Naive B cell (primary cell): ENCODE measurements around the gene C3orf70. TPM values are rescaled to one million over a fixed set of nuclear protein-coding genes. Genes with fewer than 3 reads are reported as not detected.
A peak's percentile ranks its signal among the peaks of the same experiment; 100 is the strongest.

Source experiments
- ATAC-seq, 2 donors: fragments of 150-1000 bp; cut with Tn5 transposase; 2 replicates each; pipeline ENCODE4 v1.10.0; 2021; ENCODE audit warnings: low read depth in 2 of 2, mild to moderate bottlenecking in 2 of 2, moderate library complexity in 2 of 2
- DNase-seq: peaks from one replicate; pipeline ENCODE4 v3.0.0; 2022
- H3K27ac Mint-ChIP-seq, 6 donors: one replicate each; pipeline ENCODE4 v1.8.0; 2020 to 2022; ENCODE audit warnings: mild to moderate bottlenecking in 6 of 6, mixed read lengths in 6 of 6, moderate library complexity in 5 of 6, inconsistent platforms in 2 of 6
- H3K27me3 Mint-ChIP-seq, 3 donors: one replicate each; pipeline ENCODE4 v1.8.0; 2021 to 2022; ENCODE audit warnings: mixed read lengths in 3 of 3, mild to moderate bottlenecking in 1 of 3
- H3K36me3 Mint-ChIP-seq, 2 donors: one replicate each; pipeline ENCODE4 v1.8.0; 2020 to 2022; ENCODE audit warnings: mixed read lengths in 2 of 2, inconsistent platforms in 1 of 2, mild to moderate bottlenecking in 1 of 2
- H3K4me1 Mint-ChIP-seq, 3 donors: one replicate each; pipeline ENCODE4 v1.8.0; 2020 to 2022; ENCODE audit warnings: mixed read lengths in 3 of 3, inconsistent platforms in 1 of 3, mild to moderate bottlenecking in 1 of 3, moderate library complexity in 1 of 3
- H3K4me3 Mint-ChIP-seq, 8 donors: one replicate each; pipeline ENCODE4 v1.8.0; 2020 to 2022; ENCODE audit warnings: mild to moderate bottlenecking in 8 of 8, mixed read lengths in 8 of 8, moderate library complexity in 8 of 8, inconsistent platforms in 2 of 8
- H3K9me3 Mint-ChIP-seq, 7 donors: one replicate each; pipeline ENCODE4 v1.8.0; 2020 to 2022; ENCODE audit warnings: mixed read lengths in 7 of 7, mild to moderate bottlenecking in 5 of 7, inconsistent platforms in 2 of 7, moderate library complexity in 1 of 7
- polyA plus RNA-seq, 6 donors: library from polyadenylated mRNA; unstranded; fragments of 300-500 nt; fragmentation: Illumina TruSeq; gene quantifications; one replicate each; pipeline ENCODE4 v1.2.3, GENCODE V29; 2021; ENCODE audit warnings: low read depth in 6 of 6

The C3orf70 gene, protein sequence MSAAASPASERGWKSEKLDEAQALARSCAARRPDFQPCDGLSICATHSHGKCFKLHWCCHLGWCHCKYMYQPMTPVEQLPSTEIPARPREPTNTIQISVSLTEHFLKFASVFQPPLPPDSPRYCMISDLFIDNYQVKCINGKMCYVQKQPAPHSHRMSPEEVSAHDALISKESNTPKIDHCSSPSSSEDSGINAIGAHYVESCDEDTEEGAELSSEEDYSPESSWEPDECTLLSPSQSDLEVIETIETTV
- polyA plus RNA-seq, result not detected

DNA sequence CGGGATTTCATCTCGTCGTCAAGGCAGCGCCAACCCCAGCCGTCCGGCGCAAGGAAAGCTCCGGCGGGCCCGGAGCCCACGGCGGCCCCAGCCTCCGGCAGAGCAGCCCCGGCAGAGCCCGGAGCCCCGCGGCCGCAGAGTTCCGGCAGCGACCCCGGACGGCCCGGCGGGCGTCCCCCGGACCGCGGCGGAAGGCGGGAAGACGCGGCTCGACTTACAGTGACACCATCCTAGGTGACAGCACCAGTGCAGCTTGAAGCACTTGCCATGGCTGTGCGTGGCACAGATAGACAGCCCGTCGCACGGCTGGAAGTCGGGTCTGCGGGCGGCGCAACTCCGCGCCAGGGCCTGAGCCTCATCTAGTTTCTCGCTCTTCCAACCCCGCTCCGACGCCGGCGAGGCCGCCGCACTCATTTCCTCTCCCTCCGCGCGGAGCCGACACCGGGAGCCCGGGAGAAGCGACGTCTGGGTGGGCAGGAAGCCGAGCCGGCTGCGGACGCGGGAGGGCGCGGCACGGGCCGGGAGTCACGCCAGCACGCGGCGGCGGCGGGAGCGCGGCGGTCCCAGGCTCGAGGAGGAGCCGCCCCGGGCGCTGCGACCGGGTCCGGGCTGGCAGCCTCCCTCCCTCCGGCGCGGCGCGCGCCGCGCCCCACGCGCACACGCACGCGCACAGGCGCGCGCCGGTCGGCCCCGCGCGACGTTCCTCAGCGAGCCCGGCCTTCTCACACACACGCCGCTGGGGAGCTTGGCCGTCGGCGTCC lies at the start of gene C3orf70:
Gene C3orf70, minus strand, starts transcription at position 651 of the 761 bp plus-strand sequence. Its CDS starts 237 bp downstream, at position 414.
- H3K9me3 Mint-ChIP-seq, result no peaks in the 10 kb centered on the region
- H3K4me3 Mint-ChIP-seq, result peak within 1 kb of the TSS in 7 of 8 donors; percentile 48 to 92 (median 85)
- DNase-seq (no peak), ATAC-seq (peak; percentile 73)
- H3K4me1 Mint-ChIP-seq, result peaks cover 5 to 8% (median 7%) of the 10 kb centered on the region in 3 donors
- peaks cover 24 to 35% (median 31%) of the 10 kb centered on the region in 3 donors for H3K27me3 Mint-ChIP-seq
- no peaks in the 10 kb centered on the region for H3K36me3 Mint-ChIP-seq
- H3K27ac Mint-ChIP-seq, result peak within 1 kb of the TSS in 1 of 6 donors; percentile 32

- Mint-ChIP-seq H3K4me3 (no peak overlapping the region), H3K4me1 (no peaks in the 10 kb centered on the region), H3K27ac (peak overlapping the region in 2 of 6 donors; percentile 0 to 10), H3K27me3 (no peaks in the 10 kb centered on the region), H3K36me3 (no peaks in the 10 kb centered on the region), H3K9me3 (peaks cover 0 to 2% (median 0%) of the 10 kb centered on the region in 7 donors)
- DNase-seq, result no peak
- no peak for ATAC-seq
These were observed 47.8 kb upstream of the C3orf70 start for GRCh38 chr3:185200639-185201038.

- no peak for ATAC-seq
- Mint-ChIP-seq H3K27ac (no peak overlapping the region), H3K9me3 (peaks cover 0 to 9% (median 3%) of the 10 kb centered on the region in 7 donors), H3K36me3 (no peaks in the 10 kb centered on the region), H3K4me1 (no peaks in the 10 kb centered on the region), H3K4me3 (no peak overlapping the region), H3K27me3 (no peaks in the 10 kb centered on the region)
- DNase-seq, result no peak
These were observed 46.8 kb upstream of the C3orf70 start for GRCh38 chr3:185199671-185200070.

- Mint-ChIP-seq H3K27ac (no peak overlapping the region), H3K4me3 (no peak overlapping the region), H3K9me3 (peaks cover 0 to 9% (median 3%) of the 10 kb centered on the region in 7 donors), H3K36me3 (no peaks in the 10 kb centered on the region), H3K4me1 (no peaks in the 10 kb centered on the region), H3K27me3 (no peaks in the 10 kb centered on the region)
- no peak for ATAC-seq
- DNase-seq, result no peak
These were observed 46.3 kb upstream of the C3orf70 start for GRCh38 chr3:185199206-185199605.

- Mint-ChIP-seq H3K36me3 (peaks cover 0 to 7% of the 10 kb centered on the region in 2 donors), H3K9me3 (peaks cover 0 to 9% (median 4%) of the 10 kb centered on the region in 7 donors), H3K4me1 (no peaks in the 10 kb centered on the region), H3K27ac (peak overlapping the region in 2 of 6 donors; percentile 10 to 53), H3K27me3 (peaks cover 0 to 7% (median 0%) of the 10 kb centered on the region in 3 donors), H3K4me3 (no peak overlapping the region)
- ATAC-seq (no peak), DNase-seq (no peak)
These were observed 44.2 kb upstream of the C3orf70 start for GRCh38 chr3:185197068-185197467.

GRCh38 chr3:185195652-185196051 lies 42.8 kb upstream of the C3orf70 start:
- no peak overlapping the region for H3K27ac Mint-ChIP-seq
- peaks cover 0 to 7% (median 0%) of the 10 kb centered on the region in 3 donors for H3K27me3 Mint-ChIP-seq
- DNase-seq, result no peak
- no peaks in the 10 kb centered on the region for H3K4me1 Mint-ChIP-seq
- peaks cover 0 to 7% of the 10 kb centered on the region in 2 donors for H3K36me3 Mint-ChIP-seq
- H3K9me3 Mint-ChIP-seq, result peaks cover 0 to 9% (median 4%) of the 10 kb centered on the region in 7 donors
- H3K4me3 Mint-ChIP-seq, result no peak overlapping the region
- no peak for ATAC-seq

- H3K4me3 Mint-ChIP-seq, result no peak overlapping the region
- peaks cover 0 to 4% (median 0%) of the 10 kb centered on the region in 7 donors for H3K9me3 Mint-ChIP-seq
- DNase-seq, result no peak
These were observed 36.0 kb upstream of the C3orf70 start for GRCh38 chr3:185188816-185189215.

DNA sequence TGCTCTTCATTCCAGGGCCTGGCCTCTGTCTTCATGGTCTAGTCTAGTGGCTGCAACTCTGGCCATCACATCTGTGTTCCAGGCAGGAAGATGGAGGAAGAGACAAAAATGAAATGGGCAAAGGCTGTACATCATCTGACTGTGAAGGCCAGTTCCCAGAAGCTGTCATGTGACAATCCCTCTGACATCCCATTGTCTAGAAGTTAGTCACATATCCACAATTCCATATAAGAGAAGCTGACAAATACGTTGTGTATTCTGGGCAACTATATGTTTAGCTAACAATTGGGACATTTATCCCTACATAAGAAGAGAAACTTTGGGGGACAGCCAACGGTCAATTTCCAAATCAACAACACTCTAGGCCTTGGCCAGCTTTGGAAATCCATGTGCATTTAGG lies 34.5 kb upstream of the C3orf70 start:
- H3K4me3 Mint-ChIP-seq, result no peak overlapping the region
- no peaks in the 10 kb centered on the region for H3K9me3 Mint-ChIP-seq
- ATAC-seq, result no peak
- no peaks in the 10 kb centered on the region for H3K4me1 Mint-ChIP-seq
- no peaks in the 10 kb centered on the region for H3K36me3 Mint-ChIP-seq
- H3K27me3 Mint-ChIP-seq, result peaks cover 0 to 8% (median 6%) of the 10 kb centered on the region in 3 donors
- no peak for DNase-seq
- H3K27ac Mint-ChIP-seq, result no peak overlapping the region

More at GRCh38 chr3:185188816-185189215, 36.0 kb upstream of the C3orf70 start:
- Mint-ChIP-seq H3K27me3 (peaks cover 0 to 14% (median 6%) of the 10 kb centered on the region in 3 donors), H3K36me3 (peaks cover 0 to 7% of the 10 kb centered on the region in 2 donors), H3K27ac (no peak overlapping the region), H3K4me1 (no peaks in the 10 kb centered on the region)
- ATAC-seq, result no peak

DNA sequence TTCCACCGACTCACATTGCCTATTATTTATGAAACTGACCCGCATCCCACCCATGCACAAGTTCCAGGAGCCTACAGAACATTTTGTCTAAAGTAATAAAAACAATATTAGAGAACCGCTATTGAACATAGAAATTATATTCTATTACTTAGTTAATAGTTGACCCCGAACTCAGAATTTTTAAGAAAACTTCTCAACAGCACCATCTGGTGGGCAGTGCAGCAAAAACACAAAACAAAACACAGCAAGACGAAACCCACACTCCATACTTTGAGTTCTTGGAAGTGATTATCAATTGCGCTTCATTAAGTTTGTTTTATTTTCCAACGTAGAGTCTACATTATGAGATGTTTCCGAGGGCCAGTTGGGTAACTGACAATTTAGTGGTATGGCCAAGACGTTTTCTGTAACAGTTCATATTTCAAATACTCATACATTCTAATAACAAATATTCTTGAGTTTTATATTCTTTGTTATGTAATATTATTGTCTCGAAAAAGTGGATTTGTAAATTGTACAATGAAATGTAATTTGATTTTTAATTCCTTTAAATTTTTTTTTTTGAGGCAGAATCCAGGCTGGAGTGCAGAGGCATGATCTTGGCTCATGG lies 24.0 kb upstream of the C3orf70 start:
- no peak overlapping the region for H3K4me3 Mint-ChIP-seq
- DNase-seq (peak; percentile 7), ATAC-seq (no peak)
- H3K27me3 Mint-ChIP-seq, result peaks cover 5 to 6% (median 5%) of the 10 kb centered on the region in 3 donors
- H3K9me3 Mint-ChIP-seq, result no peaks in the 10 kb centered on the region
- no peaks in the 10 kb centered on the region for H3K36me3 Mint-ChIP-seq
- H3K27ac Mint-ChIP-seq, result no peak overlapping the region
- H3K4me1 Mint-ChIP-seq, result peaks cover 6 to 14% (median 11%) of the 10 kb centered on the region in 3 donors

- Mint-ChIP-seq H3K4me1 (peaks cover 6 to 14% (median 11%) of the 10 kb centered on the region in 3 donors), H3K27ac (peak overlapping the region in 4 of 6 donors; percentile 4 to 61 (median 58)), H3K27me3 (peaks cover 8 to 12% (median 9%) of the 10 kb centered on the region in 3 donors), H3K9me3 (no peaks in the 10 kb centered on the region), H3K4me3 (peak overlapping the region in 7 of 8 donors; percentile 61 to 83 (median 73)), H3K36me3 (no peaks in the 10 kb centered on the region)
- ATAC-seq, result peak; percentile 52 to 54
- DNase-seq, result no peak
These were observed 22.6 kb upstream of the C3orf70 start for GRCh38 chr3:185175370-185175987.

GRCh38 chr3:185172086-185173049 lies 19.5 kb upstream of the C3orf70 start:
- ATAC-seq, result no peak
- Mint-ChIP-seq H3K9me3 (no peaks in the 10 kb centered on the region), H3K36me3 (no peaks in the 10 kb centered on the region), H3K4me1 (peaks cover 6 to 14% (median 11%) of the 10 kb centered on the region in 3 donors), H3K27me3 (peaks cover 8 to 22% (median 9%) of the 10 kb centered on the region in 3 donors), H3K27ac (no peak overlapping the region), H3K4me3 (no peak overlapping the region)
- no peak for DNase-seq
